HG03378 (cell line): Measurements from ENCODE around the gene NTMT1.
A peak's percentile ranks its signal among the peaks of the same experiment; 100 is the strongest.
"Not testable (repeated sequence)": the region's sequence is repeated elsewhere in the genome, so short reads cannot be mapped to it uniquely, and the experiment has no call there.

ENCODE experiments used
- ATAC-seq: cut with Tn5 transposase; IDR thresholded peaks from one replicate; pipeline ENCODE4 v1.9.1; 2021; ENCODE audit warnings: mild to moderate bottlenecking, moderate library complexity; ENCODE audit not compliant: unreplicated experiment

The NTMT1 gene

GRCh38 chr9:129626079-129626624, at the start of gene NTMT1:
Gene NTMT1 (plus strand): TSS chr9:129626163. CDS start chr9:129632704, 6,541 bp downstream.
- ATAC-seq: peak; percentile 56

- no peak for ATAC-seq
Measured at GRCh38 chr9:129576546-129577543, 49.1 kb upstream of the NTMT1 start.

- ATAC-seq: no peak
Measured at GRCh38 chr9:129579294-129579693, 46.7 kb upstream of the NTMT1 start.

GRCh38 chr9:129580211-129580915, 45.6 kb upstream of the NTMT1 start:
- no peak for ATAC-seq

DNA sequence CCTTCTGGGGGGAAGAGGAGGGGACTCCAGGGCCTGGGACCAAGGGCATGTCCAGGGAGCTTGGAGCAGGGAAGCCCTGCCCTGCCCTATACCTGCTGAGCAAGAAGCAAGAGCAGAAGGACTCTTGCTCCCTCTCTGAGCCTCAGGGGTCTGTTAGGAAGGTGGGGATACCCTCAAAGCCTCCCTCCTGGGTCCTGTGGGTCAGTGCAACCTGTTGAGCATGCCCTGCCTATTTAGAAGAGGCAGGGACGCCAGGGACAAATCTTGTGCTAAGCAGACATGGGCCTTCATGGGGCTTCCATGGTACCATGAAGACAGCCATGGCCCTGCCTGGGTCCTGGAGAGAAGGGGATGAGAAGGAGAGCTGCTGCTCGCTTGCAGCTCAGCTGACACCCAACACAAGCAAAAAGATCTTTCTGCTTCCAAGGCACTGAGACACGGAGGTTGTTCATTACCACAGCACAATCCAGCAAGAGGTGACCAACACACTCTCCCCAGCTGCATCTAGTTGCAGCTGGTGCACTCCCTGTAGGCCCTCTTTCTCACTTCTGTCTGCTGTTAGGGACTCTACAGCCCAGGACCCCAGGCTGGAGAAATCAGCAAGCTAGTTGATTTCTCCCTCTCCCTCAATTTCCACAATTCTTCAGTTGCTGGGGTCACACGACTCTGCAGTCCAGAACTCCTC, 44.3 kb upstream of the NTMT1 start:
- no peak for ATAC-seq

GRCh38 chr9:129582855-129583254, 43.1 kb upstream of the NTMT1 start:
- ATAC-seq: no peak

DNA sequence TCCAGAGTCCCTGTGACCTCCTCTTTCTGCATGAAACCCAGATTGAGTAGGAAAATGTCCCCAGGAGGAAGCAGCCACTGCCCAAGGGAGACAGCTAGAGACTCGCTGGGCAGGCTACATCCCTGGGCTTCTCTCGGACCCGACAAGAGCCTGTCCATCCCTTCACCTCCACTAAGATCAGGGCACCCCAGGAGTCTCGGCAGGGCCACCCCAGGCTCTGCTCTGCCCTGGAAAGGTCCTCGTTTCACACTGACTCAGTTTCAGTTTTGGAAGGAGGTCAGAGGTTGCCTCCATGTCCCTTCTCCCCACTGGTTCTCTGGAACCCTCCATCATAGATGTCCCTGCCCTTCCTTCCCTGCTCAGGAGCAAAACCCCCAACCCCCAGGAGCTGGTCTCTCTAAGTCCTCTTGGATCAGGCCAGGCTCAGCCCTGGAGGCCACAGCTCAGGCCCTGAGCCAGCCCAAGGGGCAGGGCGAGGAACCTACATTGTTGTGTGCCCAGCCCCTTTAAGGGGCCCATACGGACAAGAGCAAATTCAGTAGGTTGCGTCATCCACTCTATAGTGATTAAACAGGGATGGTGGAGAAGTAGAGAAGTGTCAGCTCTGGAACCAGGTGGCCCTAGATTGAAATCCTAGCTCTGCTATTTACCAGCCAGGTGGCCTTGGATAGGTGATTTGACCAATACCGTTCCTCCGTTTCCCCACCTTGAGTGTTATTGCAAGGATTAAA, 42.5 kb upstream of the NTMT1 start:
- ATAC-seq: no peak

DNA sequence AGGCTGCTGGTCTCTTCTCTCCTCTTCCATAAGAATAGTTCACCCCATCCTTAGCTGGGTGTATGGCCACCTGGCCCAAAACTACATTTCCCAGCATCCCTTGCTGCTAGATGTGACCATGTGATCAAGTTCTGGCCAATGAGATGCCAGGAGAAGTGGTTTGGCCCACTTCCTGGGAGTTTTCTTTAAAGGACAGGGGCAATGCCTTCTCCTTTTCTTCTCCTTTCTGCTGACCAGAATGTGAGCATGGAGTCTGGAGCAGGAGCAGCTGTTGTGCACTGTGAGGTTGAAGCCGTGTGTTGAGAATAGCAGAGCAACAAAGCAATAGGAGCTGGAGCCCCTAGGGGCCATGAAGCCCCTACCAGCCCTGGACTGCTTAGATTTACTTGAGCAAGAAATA, 41.8 kb upstream of the NTMT1 start:
- no peak for ATAC-seq

DNA sequence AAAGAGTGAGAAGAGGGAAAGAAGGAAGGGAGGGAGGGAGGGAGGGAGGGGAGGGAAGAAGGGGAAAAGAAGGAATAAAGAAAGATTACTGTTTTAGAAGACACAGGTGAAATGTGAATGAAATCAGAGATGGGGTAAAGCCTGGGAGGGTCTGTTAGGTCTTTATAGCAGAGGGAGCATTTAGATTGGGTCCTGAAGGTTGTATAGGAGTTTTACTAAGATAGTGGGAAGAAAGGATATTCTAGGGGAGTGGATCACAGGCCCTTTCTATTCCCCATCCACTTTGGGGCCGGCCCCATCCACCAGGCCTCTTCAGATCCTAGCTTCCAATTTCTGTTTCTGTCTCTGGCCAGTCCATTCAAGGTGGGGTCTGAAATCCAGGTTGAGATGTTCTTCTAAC, 40.6 kb upstream of the NTMT1 start:
- no peak for ATAC-seq

- ATAC-seq: no peak
Measured at GRCh38 chr9:129586245-129586644, 39.7 kb upstream of the NTMT1 start.

- no peak for ATAC-seq
Measured at GRCh38 chr9:129586685-129587084, 39.3 kb upstream of the NTMT1 start.

- ATAC-seq: no peak
Measured at GRCh38 chr9:129587487-129588262, 38.3 kb upstream of the NTMT1 start.

GRCh38 chr9:129590466-129590865, 35.5 kb upstream of the NTMT1 start:
- ATAC-seq: no peak

GRCh38 chr9:129591916-129592315, 34.0 kb upstream of the NTMT1 start:
- no peak for ATAC-seq

DNA sequence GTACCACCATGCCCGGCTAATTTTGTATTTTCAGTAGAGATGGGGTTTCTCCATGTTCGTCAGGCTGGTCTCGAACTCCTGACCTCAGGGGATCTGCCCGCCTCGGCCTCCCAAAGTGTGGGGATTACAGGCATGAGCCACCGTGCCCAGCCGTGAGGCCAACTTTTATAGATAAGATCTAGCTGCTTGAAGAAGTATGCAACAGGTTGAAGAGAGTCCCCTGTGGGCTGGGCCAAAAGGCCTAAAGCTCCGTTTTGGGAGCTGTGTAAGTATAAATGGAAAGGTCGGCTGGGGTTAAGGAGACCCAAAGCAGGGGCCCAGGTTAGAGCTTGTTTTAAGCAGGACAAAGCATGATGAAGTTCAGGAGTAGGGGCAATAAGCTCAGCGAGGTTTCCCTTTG, 33.2 kb upstream of the NTMT1 start:
- ATAC-seq: not testable (repeated sequence)

DNA sequence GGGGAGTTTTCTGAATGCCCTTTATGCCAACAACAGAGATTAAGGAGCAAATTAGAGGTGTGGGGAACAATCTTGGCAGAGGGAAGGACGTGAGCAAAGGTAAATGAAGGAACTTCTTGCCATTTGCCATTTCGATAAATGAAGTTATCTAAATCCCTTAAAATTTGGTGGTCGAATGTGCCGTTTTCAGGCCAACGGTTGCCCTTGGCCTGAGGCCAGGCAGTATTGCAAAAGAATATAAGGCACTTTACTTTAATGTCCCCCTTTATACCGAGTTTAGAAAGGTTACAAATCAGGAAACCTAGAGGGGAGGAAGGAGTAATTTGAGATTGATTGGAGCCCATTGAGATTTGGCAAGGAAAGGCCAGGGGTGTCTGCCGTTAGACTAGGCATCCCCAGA, 31.3 kb upstream of the NTMT1 start:
- ATAC-seq: no peak

- no peak for ATAC-seq
Measured at GRCh38 chr9:129595311-129595741, 30.6 kb upstream of the NTMT1 start.

GRCh38 chr9:129595903-129596540, 29.9 kb upstream of the NTMT1 start:
- no peak for ATAC-seq
